ENCODE measurements around the gene IL1R1.

The IL1R1 gene

GRCh38 chr2:102180687-102180999 is 38.1 kb downstream of the IL1R1 start:
- H3K4me3 ChIP-seq (ENCODE audit: low read length): no peak overlapping the region

GRCh38 chr2:102181376-102181775 is 38.8 kb downstream of the IL1R1 start:
- no peak for TF ChIP-seq CTCF (IDR thresholded peaks at IDR 0.05; ENCODE audit: insufficient read depth, low read depth, low read length, missing control alignments)
- DNase-seq (ENCODE audit: low read depth): no peak
- no peak overlapping the region for H3K4me3 ChIP-seq (ENCODE audit: low read length)

More at GRCh38 chr2:102180687-102180999, 38.1 kb downstream of the IL1R1 start:
- DNase-seq (ENCODE audit: low read depth): no peak
- TF ChIP-seq CTCF (IDR thresholded peaks at IDR 0.05; ENCODE audit: insufficient read depth, low read depth, low read length, missing control alignments): no peak

- no peak for TF ChIP-seq CTCF (IDR thresholded peaks at IDR 0.05; ENCODE audit: insufficient read depth, low read depth, low read length, missing control alignments)
- no peak overlapping the region for H3K4me3 ChIP-seq (ENCODE audit: low read length)
- DNase-seq (ENCODE audit: low read depth): peak; percentile 62
Observed at GRCh38 chr2:102181919-102182635, 39.5 kb downstream of the IL1R1 start.

GRCh38 chr2:102184018-102184417 is 41.5 kb downstream of the IL1R1 start:
- TF ChIP-seq CTCF (IDR thresholded peaks at IDR 0.05; ENCODE audit: insufficient read depth, low read depth, low read length, missing control alignments): no peak
- no peak for DNase-seq (ENCODE audit: low read depth)
- H3K4me3 ChIP-seq (ENCODE audit: low read length): no peak overlapping the region

- H3K4me3 ChIP-seq (ENCODE audit: low read length): no peak overlapping the region
- no peak for DNase-seq (ENCODE audit: low read depth)
- TF ChIP-seq CTCF (IDR thresholded peaks at IDR 0.05; ENCODE audit: insufficient read depth, low read depth, low read length, missing control alignments): no peak
Observed at GRCh38 chr2:102184568-102184967, 42.0 kb downstream of the IL1R1 start.

- no peak overlapping the region for H3K4me3 ChIP-seq (ENCODE audit: low read length)
- TF ChIP-seq CTCF (IDR thresholded peaks at IDR 0.05; ENCODE audit: insufficient read depth, low read depth, low read length, missing control alignments): peak; percentile 52
- DNase-seq (ENCODE audit: low read depth): peak; percentile 16
Observed at GRCh38 chr2:102185347-102185746, 42.8 kb downstream of the IL1R1 start.

All from epithelial cell of esophagus (primary cell).